ENCODE data around the gene SNRNP25. TPM values are rescaled to one million over a fixed set of nuclear protein-coding genes. Genes with fewer than 3 reads are reported as not detected.

The SNRNP25 gene
- total and polyA plus RNA-seq, 9 donors, result 12.8 to 35.7 (median 26.9) TPM

GRCh38 chr16:71210-71539 lies 17.5 kb downstream of the SNRNP25 start:
- WGBS, 3 donors, result 31 to 46% (median 42%) methylated on average over 4 to 5 of the region's 5 CpGs
- TF ChIP-seq CTCF (IDR thresholded peaks at IDR 0.05), result no peak
- TF ChIP-seq POLR2A (IDR thresholded peaks at IDR 0.05), result no peak
- no peak for TF ChIP-seq EP300 (IDR thresholded peaks at IDR 0.05)
- no peak for DNase-seq
- Histone ChIP-seq H3K4me3 (peak overlapping the region; percentile 53), H3K27me3 (no peaks in the 10 kb centered on the region), H3K36me3 (no peaks in the 10 kb centered on the region), H3K4me1 (ENCODE audit: insufficient read depth) (peaks cover 34% of the 10 kb centered on the region), H3K27ac (peak overlapping the region; percentile 84 to 97), H3K9me3 (no peaks in the 10 kb centered on the region)
- intact Hi-C loops (cut with DNase I), result no loop called here

- peak overlapping the region; percentile 84 to 97 for H3K27ac ChIP-seq
- 0 to 8% (median 1%) methylated on average over 17 to 57 of the region's 57 CpGs for WGBS, 3 donors
- H3K4me1 ChIP-seq (ENCODE audit: insufficient read depth), result peaks cover 34% of the 10 kb centered on the region
- no peaks in the 10 kb centered on the region for H3K36me3 ChIP-seq
- DNase-seq, result peak; percentile 75 to 86 (median 80)
- no peaks in the 10 kb centered on the region for H3K9me3 ChIP-seq
- TF ChIP-seq CTCF (IDR thresholded peaks at IDR 0.05), result peak in 1 of 3 donors; percentile 24
- TF ChIP-seq POLR2A (IDR thresholded peaks at IDR 0.05), result peak; percentile 52
- no peak for TF ChIP-seq EP300 (IDR thresholded peaks at IDR 0.05)
- intact Hi-C loops (cut with DNase I), result no loop called here
- no peaks in the 10 kb centered on the region for H3K27me3 ChIP-seq
- H3K4me3 ChIP-seq, result peak overlapping the region; percentile 53
These were observed 18.1 kb downstream of the SNRNP25 start for GRCh38 chr16:71540-72401.

GRCh38 chr16:72561-73548 lies 19.2 kb downstream of the SNRNP25 start, which contains the start of gene RHBDF1:
TSS of gene RHBDF1 (minus strand) at chr16:72631. CDS start at chr16:65015, 7,616 bp downstream.
- 22 to 42% (median 30%) methylated on average over 33 to 62 of the region's 62 CpGs for WGBS, 3 donors
- Histone ChIP-seq H3K9me3 (no peaks in the 10 kb centered on the region), H3K36me3 (no peaks in the 10 kb centered on the region), H3K4me3 (peak within 1 kb of the TSS; percentile 53), H3K27me3 (no peaks in the 10 kb centered on the region), H3K27ac (peak within 1 kb of the TSS; percentile 84 to 97), H3K4me1 (ENCODE audit: insufficient read depth) (peaks cover 38% of the 10 kb centered on the region)
- no peak for TF ChIP-seq EP300 (IDR thresholded peaks at IDR 0.05)
- TF ChIP-seq CTCF (IDR thresholded peaks at IDR 0.05), result no peak
- no peak for TF ChIP-seq POLR2A (IDR thresholded peaks at IDR 0.05)
- intact Hi-C loops (cut with DNase I), result no loop called here
- peak; percentile 63 to 79 (median 71) for DNase-seq

- Histone ChIP-seq H3K27me3 (no peaks in the 10 kb centered on the region), H3K36me3 (no peaks in the 10 kb centered on the region), H3K27ac (peak overlapping the region in 1 of 2 donors; percentile 97), H3K4me1 (ENCODE audit: insufficient read depth) (peaks cover 44% of the 10 kb centered on the region), H3K4me3 (no peak overlapping the region), H3K9me3 (no peaks in the 10 kb centered on the region)
- DNase-seq, result no peak
- WGBS, 3 donors, result 71 to 83% (median 81%) methylated on average over 12 of the region's 12 CpGs
- TF ChIP-seq CTCF (IDR thresholded peaks at IDR 0.05) (no peak), EP300 (IDR thresholded peaks at IDR 0.05) (no peak), POLR2A (IDR thresholded peaks at IDR 0.05) (no peak)
- intact Hi-C loops (cut with DNase I), result no loop called here
These were observed 20.6 kb downstream of the SNRNP25 start for GRCh38 chr16:74051-74746.
